Measurements from ENCODE around the gene PPP1R1C.
"Not testable (repeated sequence)": the region's sequence is repeated elsewhere in the genome, so short reads cannot be mapped to it uniquely, and the experiment has no call there.

The PPP1R1C gene, protein sequence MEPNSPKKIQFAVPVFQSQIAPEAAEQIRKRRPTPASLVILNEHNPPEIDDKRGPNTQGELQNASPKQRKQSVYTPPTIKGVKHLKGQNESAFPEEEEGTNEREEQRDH

DNA sequence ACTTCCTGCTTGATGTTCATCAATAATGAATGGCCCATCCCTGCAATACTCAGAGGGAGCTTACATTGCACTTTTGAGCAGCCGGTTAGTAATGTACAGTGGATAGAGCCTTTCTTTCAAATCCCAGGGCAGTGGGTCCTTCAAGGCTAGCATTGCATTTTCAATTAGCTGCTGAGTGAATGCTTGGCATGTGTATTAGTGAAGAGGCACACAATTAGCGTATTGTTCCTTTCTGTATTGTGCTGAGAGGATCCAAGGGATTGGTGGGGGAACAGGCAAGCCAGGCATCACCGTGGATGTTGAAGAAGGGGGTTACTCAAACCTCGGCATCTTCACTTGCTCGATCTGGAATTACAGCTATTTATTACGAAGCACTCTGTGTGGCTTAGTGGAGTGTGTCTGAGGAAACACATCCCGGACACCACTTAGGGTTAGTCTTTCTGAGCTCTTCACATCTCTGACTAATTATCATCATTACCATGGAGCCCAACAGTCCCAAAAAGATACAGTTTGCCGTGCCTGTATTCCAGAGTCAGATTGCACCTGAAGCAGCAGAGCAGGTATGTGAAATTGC is at the start of gene PPP1R1C:
TSS of gene PPP1R1C (plus strand) at position 222 of the 574 bp plus-strand sequence. CDS start at position 480, 258 bp downstream.
- no peak for DNase-seq (ENCODE audit: low read depth)

DNA sequence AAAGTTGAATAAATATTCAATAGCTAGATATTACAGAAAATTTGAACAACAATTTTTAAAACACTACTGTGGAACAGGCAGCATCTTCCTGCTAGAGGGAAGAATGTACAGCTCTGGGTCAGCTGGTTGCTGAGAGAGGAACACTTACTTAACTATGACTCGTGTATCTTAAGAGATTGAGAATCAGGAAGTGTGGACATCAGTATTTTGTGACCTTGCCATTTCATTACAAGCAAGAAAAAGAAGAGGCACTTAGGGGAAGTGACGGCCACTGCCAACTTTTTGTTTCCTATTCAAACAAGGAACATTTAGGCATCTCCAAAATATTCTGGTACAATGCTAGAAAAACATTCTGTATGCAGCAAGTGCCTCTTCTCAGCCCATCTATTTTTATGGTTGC is 48.2 kb upstream of the PPP1R1C start:
- peak; percentile 3 for DNase-seq (ENCODE audit: low read depth)

DNA sequence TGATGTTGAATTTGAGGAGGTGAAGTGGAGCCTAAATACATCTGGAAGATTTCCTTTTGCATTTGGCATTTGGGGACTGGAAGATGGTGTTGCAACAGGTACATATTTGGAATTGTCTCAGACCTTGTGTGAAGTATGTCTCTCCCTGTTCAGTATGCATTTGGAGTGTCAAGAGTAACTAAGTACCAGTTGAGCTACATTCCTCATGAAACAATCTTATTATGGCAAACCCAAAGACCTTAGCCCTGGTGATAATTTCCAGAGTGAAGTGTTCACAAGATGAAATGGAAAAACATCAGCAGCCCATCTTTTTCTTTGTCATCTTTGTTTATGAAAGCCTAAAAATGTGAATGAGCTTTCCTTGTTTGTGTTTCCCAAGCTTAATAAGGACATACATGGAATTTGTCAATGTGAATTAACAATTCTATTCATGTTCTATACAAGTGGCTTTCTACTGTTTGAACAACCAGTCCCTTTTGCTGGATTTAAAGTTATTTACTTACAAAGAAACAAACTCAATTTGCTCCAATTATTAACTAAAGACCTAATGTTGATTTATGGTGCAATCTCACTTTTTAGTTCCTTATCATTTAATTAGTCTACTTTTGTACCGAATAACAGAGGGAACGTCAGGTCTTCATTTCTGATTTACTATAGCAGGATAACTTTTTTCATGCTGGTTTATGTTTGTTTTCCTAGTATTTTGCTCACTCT is 42.1 kb upstream of the PPP1R1C start:
- DNase-seq (ENCODE audit: low read depth), result no peak

DNA sequence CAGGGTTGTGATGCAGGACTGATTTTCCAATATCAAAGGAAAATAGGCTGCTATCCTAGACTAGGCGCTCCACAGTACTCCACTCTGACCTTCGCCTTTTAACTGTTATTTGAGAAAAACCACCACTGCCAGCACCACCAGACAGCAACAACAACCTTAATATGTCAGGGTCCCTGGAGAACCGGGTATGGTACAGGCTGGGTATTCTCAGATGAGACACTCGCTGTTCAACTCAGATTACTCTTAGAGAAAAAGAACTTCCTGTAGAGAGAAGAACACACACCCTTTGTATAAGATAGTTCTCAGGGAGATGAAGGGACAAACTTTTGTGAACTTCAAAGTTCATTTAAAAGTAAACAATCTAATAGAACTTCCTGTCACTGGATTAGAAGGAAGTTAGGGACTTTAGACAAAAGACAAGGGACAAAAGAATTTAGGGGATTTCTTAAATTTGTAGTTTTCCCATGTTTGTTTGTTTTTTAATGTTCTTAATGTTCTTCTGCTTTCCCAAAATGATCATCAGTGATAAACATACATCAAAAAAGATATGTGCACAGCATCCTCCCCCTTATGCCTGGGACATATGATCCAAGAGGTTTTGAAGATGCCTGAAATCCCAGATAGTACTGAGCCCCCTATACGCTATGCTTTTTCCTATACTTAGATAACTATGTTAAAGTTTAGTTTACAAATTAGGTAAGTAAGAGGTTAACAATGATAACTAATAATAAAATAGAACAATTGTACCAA is 41.3 kb upstream of the PPP1R1C start:
- DNase-seq (ENCODE audit: low read depth), result no peak

DNA sequence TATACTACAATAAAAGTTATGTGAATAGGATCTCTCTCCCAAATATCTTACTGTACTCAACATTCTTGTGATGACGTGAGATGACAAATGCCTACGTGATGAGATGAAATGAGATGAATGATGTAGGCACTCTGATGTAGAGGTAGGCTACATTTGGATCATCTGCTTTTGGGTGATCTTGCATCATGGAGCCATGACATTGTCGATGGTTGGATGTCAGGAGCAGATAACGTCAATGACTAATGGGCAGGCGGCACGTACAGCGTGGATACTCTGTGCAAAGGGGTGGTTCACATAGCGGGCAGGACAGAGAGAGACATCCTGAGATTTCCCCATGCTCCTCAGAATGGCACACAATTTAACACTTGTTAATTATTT is 40.8 kb upstream of the PPP1R1C start:
- no peak for DNase-seq (ENCODE audit: low read depth)

DNA sequence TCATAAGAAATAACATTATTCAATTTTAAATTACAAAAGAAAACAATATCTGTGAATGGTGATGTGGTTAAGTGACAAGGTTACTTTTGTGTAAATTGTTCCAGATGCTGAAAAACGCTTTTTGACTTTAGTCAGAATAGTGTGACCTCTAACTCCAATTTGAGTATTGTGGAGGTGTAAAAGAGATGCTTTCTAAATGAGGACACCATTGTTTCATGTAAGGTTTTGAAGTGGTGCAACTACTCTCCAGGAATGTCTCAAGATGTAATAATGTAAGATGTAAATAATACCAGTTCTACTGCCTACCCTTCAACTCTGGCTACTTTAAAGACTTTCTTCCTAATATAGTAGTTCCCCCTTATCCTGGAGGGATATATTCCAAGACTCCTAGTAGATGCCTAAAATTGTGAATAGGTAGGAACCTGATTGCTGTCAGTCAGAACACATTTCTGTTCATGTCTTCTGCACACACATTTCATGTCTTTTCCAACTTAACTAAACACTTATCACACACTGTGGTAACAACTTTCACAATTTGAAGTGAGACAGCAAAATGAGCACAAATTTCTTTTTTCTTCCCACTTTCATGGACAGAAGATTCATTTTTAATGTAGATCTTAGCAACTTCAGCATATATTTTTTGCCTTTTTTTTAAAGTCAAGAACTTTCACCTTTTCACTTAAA is 39.1 kb upstream of the PPP1R1C start:
- DNase-seq (ENCODE audit: low read depth), result no peak

DNA sequence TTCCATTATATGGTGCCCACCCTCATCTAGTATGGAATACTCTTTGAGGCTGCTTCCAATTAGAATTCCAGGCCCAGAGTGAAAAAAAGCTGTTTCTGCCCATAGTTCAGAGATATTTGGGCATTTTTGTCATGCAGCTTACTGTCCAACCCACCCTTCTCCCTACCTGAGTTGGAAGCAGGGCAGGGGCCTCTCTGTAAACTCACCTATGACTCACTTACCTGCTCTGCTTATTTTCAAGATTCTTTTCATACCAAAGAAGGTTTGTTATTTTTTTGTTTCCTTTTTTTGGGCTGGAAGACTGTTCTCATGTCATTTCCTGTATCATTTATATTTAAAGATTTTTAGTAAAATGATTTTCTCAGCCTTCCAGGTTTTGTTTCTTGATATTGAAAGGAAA is 38.4 kb upstream of the PPP1R1C start:
- no peak for DNase-seq (ENCODE audit: low read depth)

DNA sequence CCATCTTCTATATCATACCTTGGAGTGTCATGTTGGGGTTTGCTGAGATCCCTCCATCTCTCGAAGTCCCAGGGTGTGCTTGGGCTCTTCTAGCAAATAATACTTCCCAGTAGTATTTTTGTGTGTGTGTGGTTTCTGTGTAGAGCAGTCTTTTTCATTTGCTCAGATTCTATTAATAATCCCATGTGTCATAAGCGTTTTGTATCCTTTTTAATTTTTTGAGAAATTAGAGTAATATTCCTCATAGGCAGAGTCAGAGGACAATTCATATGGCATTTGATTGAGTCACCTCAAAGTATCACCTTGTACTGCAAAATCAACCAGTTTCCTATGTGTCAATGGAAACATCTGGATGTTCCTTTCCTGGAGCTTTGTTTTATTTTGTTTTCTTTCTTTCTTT is 37.4 kb upstream of the PPP1R1C start:
- DNase-seq (ENCODE audit: low read depth), result no peak

DNA sequence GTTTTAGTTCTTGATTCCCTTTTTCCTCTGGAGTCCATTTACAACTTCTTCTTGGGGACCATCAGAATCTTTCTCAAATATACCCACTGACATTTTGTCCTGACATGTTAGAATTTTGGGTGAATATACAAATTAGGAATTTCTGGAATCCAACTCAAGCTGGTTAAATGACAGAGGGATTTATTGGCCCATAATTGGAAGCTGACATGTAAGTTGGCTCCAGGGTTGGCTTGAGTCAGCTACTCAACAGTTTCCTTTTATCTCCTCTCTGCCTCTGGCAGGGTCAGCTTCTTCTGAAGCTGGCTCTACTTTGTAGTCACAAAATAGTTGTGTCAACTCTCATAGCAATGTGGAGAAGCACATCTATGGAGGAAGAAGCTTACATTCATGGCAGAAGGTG is 36.6 kb upstream of the PPP1R1C start:
- no peak for DNase-seq (ENCODE audit: low read depth)

DNA sequence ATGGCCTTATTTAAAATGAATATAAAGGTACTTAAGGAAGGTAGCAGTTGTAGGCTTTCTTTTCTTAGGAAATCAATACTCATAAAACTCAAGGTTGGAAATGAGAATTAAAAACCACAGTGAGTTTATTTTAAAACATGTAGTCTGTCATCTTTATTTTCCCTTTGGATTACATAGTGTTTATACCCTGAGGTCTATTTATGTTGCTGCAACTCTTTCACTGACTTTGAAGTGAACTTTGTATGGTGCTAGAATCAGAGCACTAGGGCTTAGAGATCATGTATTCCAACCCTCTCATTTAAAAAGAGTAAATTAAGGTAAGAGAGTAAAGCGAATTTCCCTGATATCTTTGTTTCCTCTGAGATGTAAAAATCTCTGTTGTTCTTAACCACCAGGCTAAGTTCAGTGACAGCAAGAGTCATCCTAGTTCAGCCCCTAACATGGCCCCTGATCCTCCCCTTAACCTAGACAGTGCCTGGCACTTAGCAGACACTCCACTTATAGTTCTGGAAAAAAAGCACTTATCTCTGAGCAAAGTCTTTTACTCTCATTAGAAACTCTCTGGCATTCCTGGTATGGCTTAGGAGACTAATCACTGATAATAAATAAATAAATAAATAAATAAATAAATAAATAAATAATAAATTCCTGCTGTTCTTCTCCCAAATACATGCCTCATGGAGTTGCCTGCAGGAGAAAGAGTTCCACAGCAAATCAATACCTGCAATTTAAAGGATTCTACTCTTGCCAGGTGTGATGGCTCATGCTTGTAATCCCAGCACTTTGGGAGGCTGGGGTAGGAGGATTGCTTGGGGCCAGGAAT is 33.0 kb upstream of the PPP1R1C start:
- DNase-seq (ENCODE audit: low read depth), result no peak

DNA sequence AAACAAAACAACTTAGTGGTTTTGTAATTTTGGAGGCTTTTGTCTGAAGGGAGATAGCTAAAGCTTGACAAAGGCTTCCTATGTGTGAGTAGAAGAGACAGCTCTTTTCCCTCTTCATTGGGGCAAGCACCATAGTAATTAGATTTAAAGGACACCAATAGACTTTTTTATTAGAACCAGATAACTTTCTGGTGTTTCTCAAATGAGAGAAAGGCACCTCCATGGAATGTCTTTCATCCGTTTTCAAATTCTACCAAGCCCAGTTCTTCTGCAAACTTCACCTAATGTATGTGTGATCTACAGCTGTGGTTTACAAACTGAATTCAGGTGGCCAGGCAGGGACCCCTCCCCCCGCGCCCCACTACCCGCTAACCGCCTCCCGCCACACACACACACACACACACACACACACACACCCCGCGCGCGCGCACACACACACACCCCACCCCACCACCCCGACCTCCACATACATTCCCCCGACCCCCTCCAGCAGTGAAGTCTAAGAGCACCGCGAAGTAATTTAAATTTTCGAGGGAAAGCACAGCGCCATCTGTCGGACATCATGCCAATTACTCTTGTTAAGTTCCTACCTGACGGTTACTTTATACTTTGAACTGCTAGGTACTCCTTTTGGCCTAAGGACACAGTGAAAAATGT is 31.6 kb upstream of the PPP1R1C start:
- DNase-seq (ENCODE audit: low read depth), result peak; percentile 30

DNA sequence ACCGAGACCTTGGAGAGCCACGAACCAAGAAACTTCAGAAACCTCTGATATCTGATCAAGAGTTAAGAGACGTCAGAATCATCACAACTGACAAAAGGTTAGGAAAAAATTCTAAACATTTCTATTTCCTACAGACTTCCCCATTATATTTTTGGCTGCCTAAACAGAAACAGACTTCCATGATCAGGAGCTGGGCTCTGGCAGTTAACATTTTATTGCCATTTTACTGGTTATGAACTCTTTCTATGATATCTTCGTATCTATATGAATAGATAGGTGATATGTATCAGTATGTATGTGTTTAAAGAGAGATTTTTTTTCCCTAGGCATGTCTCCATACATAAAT is 31.1 kb upstream of the PPP1R1C start:
- DNase-seq (ENCODE audit: low read depth), result no peak

DNA sequence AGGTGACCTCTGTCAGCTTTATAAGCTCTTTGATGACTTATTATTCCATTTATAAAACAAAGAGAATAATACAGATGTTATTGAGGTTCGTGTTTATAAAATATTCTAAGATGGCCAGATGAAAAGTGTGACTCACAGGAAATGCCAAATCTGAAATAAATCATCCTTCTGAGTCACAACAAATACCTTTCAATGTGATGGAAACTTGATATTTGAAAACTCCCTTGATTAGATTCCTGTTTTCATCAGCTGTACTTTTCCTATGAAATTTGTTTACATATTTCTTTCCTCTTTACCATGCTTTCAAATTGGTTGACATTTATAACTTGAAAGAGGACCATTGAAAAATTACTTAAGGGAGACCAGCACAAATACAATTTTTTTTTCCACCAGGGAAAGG is 30.6 kb upstream of the PPP1R1C start:
- no peak for DNase-seq (ENCODE audit: low read depth)

DNA sequence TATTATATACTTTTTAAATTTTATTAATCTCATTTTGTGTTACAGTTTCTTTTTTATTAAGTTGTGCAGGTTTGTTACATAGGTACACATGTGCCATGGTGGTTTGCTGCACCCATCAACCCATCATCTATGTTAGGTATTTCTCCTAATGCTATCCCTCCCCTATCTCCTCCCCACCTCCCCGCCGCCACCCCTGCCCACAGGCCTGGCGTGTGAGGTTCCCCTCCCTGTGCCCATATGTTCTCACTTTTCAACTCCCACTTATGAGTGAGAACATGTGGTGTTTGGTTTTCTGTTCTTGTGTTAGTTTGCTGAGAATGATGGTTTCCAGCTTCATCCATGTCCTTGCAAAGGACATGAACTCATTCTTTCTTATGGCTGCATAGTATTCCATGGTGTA is 29.8 kb upstream of the PPP1R1C start:
- DNase-seq (ENCODE audit: low read depth), result not testable (repeated sequence)

DNA sequence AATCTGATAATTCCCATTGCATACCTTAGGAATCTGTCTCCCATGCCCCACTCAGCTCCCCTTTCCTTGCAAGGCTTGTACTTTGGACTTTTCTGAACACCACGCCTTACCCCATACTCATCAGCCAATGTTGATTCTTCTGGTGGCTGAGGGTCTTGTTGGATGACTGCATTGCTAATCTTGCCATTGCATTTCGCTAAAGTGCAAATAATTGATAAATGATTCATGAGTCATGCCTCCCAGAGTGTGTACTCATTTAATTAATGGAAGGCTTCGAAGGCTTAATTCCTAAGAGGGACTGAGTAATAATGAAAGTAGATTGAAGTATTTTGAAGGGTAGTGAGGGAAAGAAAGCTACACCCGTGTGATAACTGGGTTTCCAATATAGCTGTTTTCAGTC is 28.0 kb upstream of the PPP1R1C start:
- DNase-seq (ENCODE audit: low read depth), result no peak

DNA sequence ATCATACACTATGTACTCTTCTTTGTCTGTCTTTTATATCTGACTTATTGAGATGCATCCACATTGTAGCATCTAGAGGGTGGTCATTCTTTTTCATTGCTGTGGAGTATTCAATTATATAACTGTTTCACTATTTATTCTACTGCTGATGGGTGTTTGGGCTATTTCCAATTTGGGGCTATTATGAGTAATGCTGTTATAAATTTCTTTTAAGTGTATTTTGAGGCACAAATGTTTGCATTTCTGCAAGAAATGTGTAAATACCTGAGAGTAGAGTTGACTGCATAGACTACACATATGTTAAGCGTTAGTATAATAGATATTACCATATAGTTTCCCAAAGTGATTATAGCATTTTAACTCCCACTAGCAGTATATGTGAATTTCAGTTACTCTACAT is 26.9 kb upstream of the PPP1R1C start:
- DNase-seq (ENCODE audit: low read depth), result no peak

DNA sequence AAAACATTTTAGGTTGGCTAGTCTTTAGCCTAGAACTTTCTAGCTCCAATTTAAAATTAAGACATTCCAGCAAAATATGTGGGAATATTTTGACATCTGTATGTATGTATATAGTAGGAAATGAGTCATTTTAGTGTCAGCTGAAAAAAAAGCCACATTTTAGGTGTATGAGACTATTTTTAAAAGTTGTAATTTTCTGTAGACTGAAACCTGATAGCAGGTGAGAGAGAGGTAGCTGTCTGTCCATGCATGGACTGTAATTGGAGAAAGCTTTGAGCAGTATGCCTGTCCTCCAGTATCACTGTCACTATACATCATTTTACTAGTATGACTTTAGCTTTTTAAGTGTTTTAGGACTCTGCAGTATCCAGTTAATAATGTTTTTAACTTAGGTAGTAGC is 26.1 kb upstream of the PPP1R1C start:
- DNase-seq (ENCODE audit: low read depth), result no peak

DNA sequence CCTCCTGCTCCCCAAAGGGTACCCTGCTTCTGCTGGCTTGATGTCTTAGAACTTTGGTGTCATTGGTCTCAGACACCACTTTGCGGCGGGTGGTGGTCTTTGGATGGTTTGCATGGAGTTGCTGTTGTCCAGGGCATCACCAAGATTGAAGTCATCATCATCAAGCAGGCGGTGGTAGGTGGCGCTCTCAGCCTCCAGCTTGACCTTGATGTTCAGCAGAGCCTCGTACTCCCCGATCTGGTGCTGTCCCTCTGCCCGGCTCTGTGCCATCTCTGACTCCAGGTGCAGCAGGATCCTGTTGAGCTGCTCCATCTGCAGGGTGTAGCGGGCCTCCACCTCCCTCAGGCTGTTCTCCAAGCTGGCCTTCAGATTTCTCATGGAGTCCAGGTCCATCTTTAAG is 24.5 kb upstream of the PPP1R1C start:
- DNase-seq (ENCODE audit: low read depth), result not testable (repeated sequence)

DNA sequence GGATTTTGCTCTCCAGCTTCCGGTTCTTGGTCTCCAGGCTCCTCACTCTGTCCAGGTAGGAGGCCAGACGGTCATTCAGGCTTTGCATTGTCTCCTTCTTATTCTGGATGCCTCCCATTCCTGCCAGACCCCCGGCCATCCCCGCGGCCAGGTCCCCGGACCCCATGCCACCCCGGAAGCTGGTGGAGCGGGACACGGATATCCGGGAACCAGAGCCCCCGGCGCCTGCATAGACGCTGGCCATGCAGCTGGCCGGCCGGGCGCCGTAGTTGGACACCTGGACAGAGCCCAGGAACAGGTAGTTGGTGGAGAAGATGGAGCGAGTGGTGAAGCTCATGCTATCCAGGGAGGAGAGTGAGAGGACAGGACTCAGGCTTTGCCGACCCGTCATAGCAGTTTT is 23.5 kb upstream of the PPP1R1C start:
- DNase-seq (ENCODE audit: low read depth), result no peak

DNA sequence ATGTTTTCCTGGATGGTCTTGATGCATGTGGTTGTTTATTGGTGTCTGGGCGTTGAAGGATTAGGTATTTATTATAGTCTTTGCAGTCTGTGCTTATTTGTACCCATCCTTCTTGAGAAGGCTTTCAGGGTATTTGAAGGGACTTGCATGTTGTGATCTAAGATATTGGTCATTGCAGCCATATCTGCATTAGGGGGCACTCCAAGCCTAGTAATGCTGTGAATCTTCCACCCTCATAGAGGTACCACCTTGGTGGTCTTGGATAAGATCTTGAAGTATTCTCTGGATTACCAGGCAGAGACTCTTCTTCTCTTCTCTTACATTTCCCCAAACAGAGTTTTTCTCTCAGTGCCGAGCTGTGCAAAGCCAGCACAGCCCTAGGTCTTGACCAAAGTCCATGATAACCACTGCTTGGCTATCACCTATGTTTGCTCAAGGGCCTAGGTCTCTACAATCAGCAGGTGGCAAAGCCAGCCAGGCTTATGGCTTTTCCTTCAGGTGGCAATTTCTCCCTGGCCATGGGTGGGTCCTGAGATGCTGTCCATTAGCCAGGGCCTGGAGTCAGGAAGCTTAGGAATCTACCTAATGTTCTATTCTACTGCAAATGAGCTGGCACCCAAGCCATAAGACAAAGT is 15.4 kb upstream of the PPP1R1C start:
- no peak for DNase-seq (ENCODE audit: low read depth)

DNA sequence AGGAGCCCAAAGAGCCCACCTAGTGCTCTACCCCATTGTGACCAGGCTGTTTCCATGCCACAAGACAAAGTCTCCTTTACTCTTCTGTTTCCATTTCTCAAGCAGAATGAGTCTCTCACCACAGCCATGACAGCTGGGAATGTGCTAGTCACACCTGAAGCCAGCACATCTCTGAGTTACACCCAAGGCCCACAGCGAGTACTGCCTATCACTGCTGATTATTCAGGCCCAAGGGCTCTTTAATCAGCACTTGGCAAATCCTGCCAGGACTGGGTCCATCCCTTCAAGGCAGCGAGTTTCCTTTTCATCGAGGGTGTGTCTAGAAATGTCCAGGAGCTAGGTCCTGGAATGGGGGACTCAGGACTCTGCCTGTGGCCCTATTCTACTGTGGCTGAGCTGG is 14.6 kb upstream of the PPP1R1C start:
- no peak for DNase-seq (ENCODE audit: low read depth)
